ENCODE results near the gene GH1. TPM values are rescaled to one million over a fixed set of nuclear protein-coding genes. Genes with fewer than 3 reads are reported as not detected.

Gene GH1
- polyA plus RNA-seq, 12 donors = not detected

Other genes starting within 250 kb of the GH1 start
- 10 to 100 TPM in 3 of 12 donors, 1 to 10 TPM in 8, not detected in 1; 4.6 to 30.1 (median 7.8) TPM for gene LIMD2, start 218.7 kb downstream of the GH1 start, polyA plus RNA-seq (ENCODE audit: insufficient read length in 12 of 12)
- gene STRADA, start 177.0 kb downstream of the GH1 start, polyA plus RNA-seq (ENCODE audit: insufficient read length in 12 of 12) = 10 to 100 TPM in 11 of 12 donors, not detected in 1; 19.0 to 60.5 (median 27.1) TPM
- 10 to 100 TPM in 11 of 12 donors, not detected in 1; 43.8 to 73.2 (median 59.4) TPM for gene CCDC47, start 145.2 kb downstream of the GH1 start, polyA plus RNA-seq (ENCODE audit: insufficient read length in 12 of 12)
- gene DDX42, start 144.7 kb downstream of the GH1 start, polyA plus RNA-seq (ENCODE audit: insufficient read length in 12 of 12) = 100 to 1,000 TPM in 9 of 12 donors, 10 to 100 TPM in 2, not detected in 1; 80.5 to 177 (median 109) TPM
- gene PSMC5, start 91.4 kb downstream of the GH1 start, polyA plus RNA-seq (ENCODE audit: insufficient read length in 12 of 12) = 100 to 1,000 TPM in 10 of 12 donors, 10 to 100 TPM in 1, not detected in 1; 95.6 to 118 (median 109) TPM
- 10 to 100 TPM in 11 of 12 donors, not detected in 1; 27.6 to 47.4 (median 32.6) TPM for gene FTSJ3, start 91.2 kb downstream of the GH1 start, polyA plus RNA-seq (ENCODE audit: insufficient read length in 12 of 12)
- 10 to 100 TPM in 11 of 12 donors, not detected in 1; 24.0 to 63.6 (median 27.1) TPM for gene SMARCD2, start 76.2 kb downstream of the GH1 start, polyA plus RNA-seq (ENCODE audit: insufficient read length in 12 of 12)
- gene CSH2, start 45.2 kb downstream of the GH1 start, polyA plus RNA-seq (ENCODE audit: insufficient read length in 12 of 12) = 1 to 10 TPM in 9 of 12 donors, under 1 TPM in 1, not detected in 2; 0.73 to 10.0 (median 3.1) TPM
- gene GH2, start 36.9 kb downstream of the GH1 start, polyA plus RNA-seq (ENCODE audit: insufficient read length in 12 of 12) = not detected
- 10 to 100 TPM in 3 of 12 donors, 1 to 10 TPM in 6, under 1 TPM in 1, not detected in 2; 0.58 to 19.1 (median 7.0) TPM for gene CSH1, start 22.3 kb downstream of the GH1 start, polyA plus RNA-seq (ENCODE audit: insufficient read length in 12 of 12)
- gene CSHL1, start 7.6 kb downstream of the GH1 start, polyA plus RNA-seq (ENCODE audit: insufficient read length in 12 of 12) = under 1 TPM in 4 of 12 donors, not detected in 8; 0.30 to 0.83 (median 0.61) TPM
- gene CD79B, start 13.5 kb upstream of the GH1 start, polyA plus RNA-seq (ENCODE audit: insufficient read length in 12 of 12) = 1 to 10 TPM in 9 of 12 donors, under 1 TPM in 1, not detected in 2; 0.88 to 8.4 (median 2.2) TPM
- gene SCN4A, start 54.1 kb upstream of the GH1 start, polyA plus RNA-seq (ENCODE audit: insufficient read length in 12 of 12) = 10 to 100 TPM in 11 of 12 donors, not detected in 1; 13.9 to 53.0 (median 39.3) TPM
- 1 to 10 TPM in 11 of 12 donors, not detected in 1; 1.7 to 5.4 (median 2.4) TPM for gene PRR29, start 79.5 kb upstream of the GH1 start, polyA plus RNA-seq (ENCODE audit: insufficient read length in 12 of 12)
- gene ICAM2, start 101.8 kb upstream of the GH1 start, polyA plus RNA-seq (ENCODE audit: insufficient read length in 12 of 12) = 10 to 100 TPM in 11 of 12 donors, not detected in 1; 16.3 to 34.6 (median 24.8) TPM
- 1 to 10 TPM in 11 of 12 donors, not detected in 1; 4.1 to 7.2 (median 5.0) TPM for gene ERN1, start 211.3 kb upstream of the GH1 start, polyA plus RNA-seq (ENCODE audit: insufficient read length in 12 of 12)

Measured in muscle of arm (tissue), 12 donors.